Natural killer cell (primary cell): ENCODE data around the gene ARL6. TPM values are rescaled to one million over a fixed set of nuclear protein-coding genes. Genes with fewer than 3 reads are reported as not detected.
A peak's percentile ranks its signal among the peaks of the same experiment; 100 is the strongest.

ENCODE experiments used
- ATAC-seq, 3 donors: fragments of 150-1000 bp in 2 of 3; fragments of 200-7000 bp in 1 of 3; cut with Tn5 transposase; 1 replicate in 1 of 3; 2 replicates in 2 of 3; pipeline ENCODE4 v1.10.0; 2021; ENCODE audit warnings: mild to moderate bottlenecking in 2 of 3, moderate library complexity in 2 of 3
- DNase-seq, 2 donors: peaks; one replicate each; pipeline versions ENCODE4 v3.0.0 to v3.0.0-alpha.2; 2013 to 2021; ENCODE audit warnings: mixed read lengths in 1 of 2
- H3K27ac ChIP-seq: one replicate; pipeline ENCODE4 v1.5.1; 2013; ENCODE audit warnings: mild to moderate bottlenecking, low read length
- H3K27me3 ChIP-seq: one replicate; pipeline ENCODE4 v1.6.1; 2013; ENCODE audit warnings: low read length; ENCODE audit not compliant: control insufficient read depth, insufficient read depth
- H3K36me3 ChIP-seq: one replicate; pipeline ENCODE4 v1.6.1; 2013; ENCODE audit warnings: low read length; ENCODE audit not compliant: control insufficient read depth, insufficient read depth
- H3K4me1 ChIP-seq: one replicate; pipeline ENCODE4 v1.6.1; 2013; ENCODE audit warnings: low read length; ENCODE audit not compliant: control insufficient read depth, insufficient read depth
- H3K4me3 ChIP-seq: one replicate; pipeline ENCODE4 v1.5.1; 2013; ENCODE audit warnings: low read length
- H3K9me3 ChIP-seq: one replicate; pipeline ENCODE4 v1.6.1; 2013; ENCODE audit warnings: low read length; ENCODE audit not compliant: control insufficient read depth, insufficient read depth
- H3K27ac Mint-ChIP-seq, 2 donors: one replicate each; pipeline ENCODE4 v1.8.0; 2022; ENCODE audit warnings: mild to moderate bottlenecking in 2 of 2, mixed read lengths in 2 of 2, moderate library complexity in 1 of 2
- H3K27me3 Mint-ChIP-seq, 2 donors: one replicate each; pipeline ENCODE4 v1.8.0; 2022; ENCODE audit warnings: low read depth in 2 of 2, mixed read lengths in 2 of 2
- H3K36me3 Mint-ChIP-seq: one replicate; pipeline ENCODE4 v1.8.0; 2022; ENCODE audit warnings: mixed read lengths
- H3K4me1 Mint-ChIP-seq, 2 donors: one replicate each; pipeline ENCODE4 v1.8.0; 2022; ENCODE audit warnings: mixed read lengths in 2 of 2
- H3K4me3 Mint-ChIP-seq: one replicate; pipeline ENCODE4 v1.8.0; 2022; ENCODE audit warnings: mild to moderate bottlenecking, moderate library complexity, mixed read lengths
- H3K9me3 Mint-ChIP-seq, 2 donors: one replicate each; pipeline ENCODE4 v1.8.0; 2022; ENCODE audit warnings: mixed read lengths in 2 of 2
- WGBS: methylation state at CpG from one replicate; pipeline ENCODE4 v1.1.7; 2013; ENCODE audit warnings: missing lambda C conversion rate; ENCODE audit not compliant: insufficient coverage; 5-methylcytosine and 5-hydroxymethylcytosine counted together
- intact Hi-C: fragments of 100-400 bp; cut with micrococcal nuclease; formaldehyde crosslinking; loops from one replicate; pipeline ENCODE4 v1.14.2; 2022
- total RNA-seq, 4 donors: library from RNA; stranded (reverse); fragments of 120-200 nt in 1 of 4; gene quantifications; one replicate each; pipeline versions ENCODE4 v1.2.3 to v1.2.4, GENCODE V29; 2013 to 2022
- TF ChIP-seq, protein P1 (sequence below): fragments of 200-600 bp; IDR thresholded peaks from one replicate; pipeline ENCODE4 v1.8.0; 2022; ENCODE audit warnings: antibody characterized with exemption

The ARL6 gene
- total RNA-seq, 3 donors from 2014 or later (not counting 1 experiment from before 2014, with no cell fraction given): 2.1 to 4.9 (median 2.3) TPM

DNA sequence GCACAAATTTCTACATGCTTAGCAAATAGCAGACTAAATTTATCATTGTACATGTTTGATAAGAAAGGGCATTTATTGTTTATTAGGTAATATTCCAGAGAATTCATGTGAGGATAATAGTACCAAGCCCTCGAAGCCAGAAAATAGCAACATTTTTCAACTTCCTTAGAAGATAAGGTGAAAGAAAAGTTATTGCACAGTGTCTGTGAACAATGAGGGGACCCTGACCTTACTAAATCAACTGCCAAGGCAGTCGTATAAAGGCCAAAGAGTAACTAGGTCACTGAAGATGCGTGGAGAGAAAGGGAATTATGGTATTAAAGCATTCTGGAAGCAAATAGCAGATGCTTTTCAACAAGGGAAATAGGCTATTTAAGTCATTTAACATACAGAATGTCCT is 20.3 kb upstream of the ARL6 start:
- no peak for DNase-seq
- H3K4me3 Mint-ChIP-seq: no peak overlapping the region
- 79% methylated on average over 3 of the region's 3 CpGs for WGBS
- no peaks in the 10 kb centered on the region for H3K4me1 Mint-ChIP-seq
- peaks cover 11 to 24% of the 10 kb centered on the region in 2 donors for H3K27me3 Mint-ChIP-seq
- H3K27ac Mint-ChIP-seq: no peak overlapping the region
- TF ChIP-seq, protein P1, sequence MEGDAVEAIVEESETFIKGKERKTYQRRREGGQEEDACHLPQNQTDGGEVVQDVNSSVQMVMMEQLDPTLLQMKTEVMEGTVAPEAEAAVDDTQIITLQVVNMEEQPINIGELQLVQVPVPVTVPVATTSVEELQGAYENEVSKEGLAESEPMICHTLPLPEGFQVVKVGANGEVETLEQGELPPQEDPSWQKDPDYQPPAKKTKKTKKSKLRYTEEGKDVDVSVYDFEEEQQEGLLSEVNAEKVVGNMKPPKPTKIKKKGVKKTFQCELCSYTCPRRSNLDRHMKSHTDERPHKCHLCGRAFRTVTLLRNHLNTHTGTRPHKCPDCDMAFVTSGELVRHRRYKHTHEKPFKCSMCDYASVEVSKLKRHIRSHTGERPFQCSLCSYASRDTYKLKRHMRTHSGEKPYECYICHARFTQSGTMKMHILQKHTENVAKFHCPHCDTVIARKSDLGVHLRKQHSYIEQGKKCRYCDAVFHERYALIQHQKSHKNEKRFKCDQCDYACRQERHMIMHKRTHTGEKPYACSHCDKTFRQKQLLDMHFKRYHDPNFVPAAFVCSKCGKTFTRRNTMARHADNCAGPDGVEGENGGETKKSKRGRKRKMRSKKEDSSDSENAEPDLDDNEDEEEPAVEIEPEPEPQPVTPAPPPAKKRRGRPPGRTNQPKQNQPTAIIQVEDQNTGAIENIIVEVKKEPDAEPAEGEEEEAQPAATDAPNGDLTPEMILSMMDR: no peak
- no peak for ATAC-seq
- no peaks in the 10 kb centered on the region for H3K36me3 ChIP-seq
- no peak overlapping the region for H3K4me3 ChIP-seq
- no peaks in the 10 kb centered on the region for H3K9me3 Mint-ChIP-seq
- H3K9me3 ChIP-seq: no peaks in the 10 kb centered on the region
- H3K27ac ChIP-seq: no peak overlapping the region
- no peaks in the 10 kb centered on the region for H3K27me3 ChIP-seq
- no peaks in the 10 kb centered on the region for H3K4me1 ChIP-seq
- intact Hi-C loops: no loop called here
- no peaks in the 10 kb centered on the region for H3K36me3 Mint-ChIP-seq

DNA sequence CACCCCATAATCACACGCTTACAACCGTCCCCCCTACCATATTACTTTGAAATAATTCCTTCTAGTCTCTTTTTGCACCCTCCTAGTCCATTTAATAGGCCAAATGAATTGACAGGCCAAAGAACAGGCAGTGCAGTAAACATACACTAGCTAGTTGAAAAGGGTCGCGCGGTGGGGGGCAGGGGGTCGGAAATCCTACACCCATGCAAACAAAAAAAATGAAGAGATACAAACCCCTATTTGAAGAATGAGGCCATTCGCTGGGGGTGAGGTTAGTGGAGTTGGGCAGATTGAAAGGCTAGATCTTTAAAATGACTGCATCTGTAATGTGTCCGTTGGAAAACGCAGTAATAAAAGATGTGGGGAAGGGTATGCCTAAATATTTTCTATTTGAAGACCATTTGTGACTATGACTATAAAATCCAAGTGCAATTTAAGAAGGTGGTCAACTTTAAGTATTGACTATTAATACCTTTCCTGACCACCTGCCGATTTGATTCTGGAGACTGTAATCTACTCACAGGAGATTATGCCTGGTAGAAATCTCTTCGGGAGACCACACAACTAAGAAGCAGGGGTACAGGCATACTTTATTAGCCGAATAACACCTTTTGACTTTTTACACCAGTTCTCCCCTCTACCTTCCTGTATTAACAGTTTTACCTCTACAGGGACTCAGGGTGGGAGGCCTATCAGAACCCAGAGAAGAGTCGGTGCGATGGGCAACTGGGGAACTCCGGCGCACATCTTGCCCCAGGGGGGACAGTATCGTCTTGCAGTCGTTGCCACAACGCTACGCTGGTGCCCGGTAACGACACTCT is 762 bp upstream of the ARL6 start:
- H3K4me1 Mint-ChIP-seq: peaks cover 21 to 25% of the 10 kb centered on the region in 2 donors
- ATAC-seq: peak in 2 of 3 donors; percentile 48 to 56
- intact Hi-C loops: loop anchor here (5.0 kb wide), 1 partner anchor 759 kb away; the partner anchor contains the start of gene CLDND1
- H3K27ac Mint-ChIP-seq: peak overlapping the region; percentile 86 to 91
- Histone ChIP-seq H3K36me3 (no peaks in the 10 kb centered on the region), H3K4me1 (peaks cover 5% of the 10 kb centered on the region), H3K9me3 (no peaks in the 10 kb centered on the region), H3K27ac (peak overlapping the region; percentile 57), H3K4me3 (peak overlapping the region; percentile 91), H3K27me3 (no peaks in the 10 kb centered on the region)
- no peaks in the 10 kb centered on the region for H3K9me3 Mint-ChIP-seq
- no peaks in the 10 kb centered on the region for H3K36me3 Mint-ChIP-seq
- peak overlapping the region; percentile 98 for H3K4me3 Mint-ChIP-seq
- 23% methylated on average over 17 of the region's 22 CpGs for WGBS
- H3K27me3 Mint-ChIP-seq: peaks cover 7 to 10% of the 10 kb centered on the region in 2 donors
- no peak for DNase-seq
- TF ChIP-seq, protein P1: no peak

DNA sequence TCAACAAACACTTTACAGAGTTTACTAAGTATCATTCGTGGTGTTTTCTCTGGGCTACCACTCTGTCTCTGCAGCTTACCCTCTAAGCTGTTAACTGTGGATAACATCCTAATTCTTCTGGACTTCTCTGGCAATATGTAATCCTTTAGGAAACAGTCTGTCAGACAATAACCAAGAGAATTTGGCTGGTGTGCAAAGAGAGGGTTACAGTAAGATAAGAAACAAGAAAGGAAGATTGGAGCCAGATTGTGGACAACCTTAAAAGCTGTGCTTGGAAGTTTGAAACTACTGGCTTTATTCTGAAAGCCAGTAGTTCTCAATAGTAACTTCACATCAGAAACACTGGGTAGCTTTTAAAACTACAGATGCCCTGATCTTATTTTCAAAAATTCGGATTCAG is 778 bp downstream of the ARL6 start:
- TF ChIP-seq, protein P1: no peak
- Histone ChIP-seq H3K4me1 (peaks cover 5% of the 10 kb centered on the region), H3K27ac (no peak overlapping the region), H3K4me3 (no peak overlapping the region), H3K9me3 (no peaks in the 10 kb centered on the region), H3K36me3 (no peaks in the 10 kb centered on the region), H3K27me3 (no peaks in the 10 kb centered on the region)
- intact Hi-C loops: no loop called here
- H3K36me3 Mint-ChIP-seq: no peaks in the 10 kb centered on the region
- H3K4me3 Mint-ChIP-seq: peak overlapping the region; percentile 98
- H3K27me3 Mint-ChIP-seq: no peaks in the 10 kb centered on the region
- no peak for ATAC-seq
- 61% methylated on average over 2 of the region's 2 CpGs for WGBS
- H3K9me3 Mint-ChIP-seq: no peaks in the 10 kb centered on the region
- H3K27ac Mint-ChIP-seq: peak overlapping the region; percentile 86 to 91
- no peak for DNase-seq
- peaks cover 21 to 25% of the 10 kb centered on the region in 2 donors for H3K4me1 Mint-ChIP-seq
